HCT116 (cell line): ENCODE data around the gene RBP5. TPM values are rescaled to one million over a fixed set of nuclear protein-coding genes. Genes with fewer than 3 reads are reported as not detected.

ENCODE experiments used
- ATAC-seq: fragments of 200-7000 bp; cut with Tn5 transposase; 2 replicates; pipeline ENCODE4 v1.9.1; 2020; ENCODE audit warnings: mild to moderate bottlenecking, moderate library complexity
- Bru-seq: library from RNA; stranded (reverse); fragments of 400-500 nt; gene quantifications from one replicate; lab custom pipeline; 2021; lab: Mats Ljungman, UMichigan
- BruChase-seq, 2 experiments: library from RNA; stranded (reverse); fragments of 400-500 nt; gene quantifications; one replicate each; lab custom pipeline; 2021; lab: Mats Ljungman, UMichigan
- BruUV-seq: library from RNA; stranded (reverse); fragments of 400-500 nt; replicated peaks from 2 replicates; lab custom pipeline; 2021; lab: Mats Ljungman, UMichigan
- CTCF ChIA-PET: fragments of 300-600 bp; sonication (Branson Sonifier 250); formaldehyde crosslinking; loops from one replicate; lab custom pipeline; 2021; ENCODE audit warnings: antibody characterized with exemption; lab: Charles Lee
- POLR2A ChIA-PET: fragments of 300-600, 350-600 bp; sonication (Branson Sonifier 250); formaldehyde crosslinking; loops from one replicate; lab custom pipeline; 2021; ENCODE audit warnings: antibody characterized with exemption; lab: Charles Lee
- RAD21 ChIA-PET, 2 experiments: fragments of 300-600 bp; sonication (Branson Sonifier 250); formaldehyde crosslinking; loops; one replicate each; lab custom pipeline; 2023; ENCODE audit warnings: low total read pairs in 2 of 2; ENCODE audit not compliant: uncharacterized antibody in 2 of 2, unreplicated experiment in 2 of 2, low non-redundant PET in 1 of 2; lab: Charles Lee
- DNase-seq: peaks from one replicate; pipeline ENCODE4 v3.0.0-alpha.2; 2010; ENCODE audit warnings: low read depth, low spot score
- H2AFZ ChIP-seq: fragments of 200-600 bp; shearing (Covaris generic), sonication (generic); 2 replicates; pipeline ENCODE4 v1.6.1; 2017; ENCODE audit warnings: low read depth, mixed run types, mixed read lengths, antibody characterized with exemption, low read length; ENCODE audit not compliant: poor library complexity, severe bottlenecking
- H3K27ac ChIP-seq: 2 replicates; pipeline ENCODE4 v1.5.1; 2012; ENCODE audit warnings: low read depth, low read length
- H3K27me3 ChIP-seq: fragments of 200-600 bp; sonication (generic); 2 replicates; pipeline ENCODE4 v1.6.1; 2016; ENCODE audit warnings: mixed run types, low read length, mixed read lengths; ENCODE audit not compliant: insufficient read depth
- H3K36me3 ChIP-seq, 2 experiments: fragments of 200-500 bp in 1 of 2; fragments of 200-600 bp in 1 of 2; sonication (Bioruptor generic) in 1 of 2; sonication (generic) in 1 of 2; 2 replicates each; pipeline versions ENCODE4 v1.5.1 to v1.6.1; 2014 to 2016; ENCODE audit warnings: low read length in 2 of 2, inconsistent platforms in 1 of 2, mixed read lengths in 1 of 2, mixed run types in 1 of 2; ENCODE audit not compliant: insufficient read depth in 2 of 2, control insufficient read depth in 1 of 2
- H3K4me1 ChIP-seq, 2 experiments: fragments of 200-600 bp in 1 of 2; sonication (generic) in 1 of 2; 2 replicates each; pipeline versions ENCODE4 v1.5.1 to v1.6.1; 2012 to 2017; ENCODE audit warnings: low read length in 2 of 2, inconsistent platforms in 1 of 2, mild to moderate bottlenecking in 1 of 2, mixed read lengths in 1 of 2, mixed run types in 1 of 2, moderate library complexity in 1 of 2; ENCODE audit not compliant: insufficient read depth in 2 of 2, control insufficient read depth in 1 of 2
- H3K4me2 ChIP-seq: fragments of 200-600 bp; sonication (generic); 2 replicates; pipeline ENCODE4 v1.6.1; 2017; ENCODE audit warnings: mixed run types, low read length, mixed read lengths
- H3K4me3 ChIP-seq, 2 experiments: fragments of 200-600 bp in 1 of 2; sonication (generic) in 1 of 2; replicated peaks in 1 of 2; 2 replicates each; pipeline ENCODE4 v1.5.1; 2011 to 2016; ENCODE audit warnings: low read length in 2 of 2, control low read depth in 1 of 2, low read depth in 1 of 2, mild to moderate bottlenecking in 1 of 2, mixed read lengths in 1 of 2, mixed run types in 1 of 2
- H3K79me2 ChIP-seq: fragments of 200-600 bp; sonication (generic); 2 replicates; pipeline ENCODE4 v1.6.1; 2017; ENCODE audit warnings: mild to moderate bottlenecking, mixed run types, low read length, moderate library complexity, mixed read lengths; ENCODE audit not compliant: insufficient read depth
- H3K9ac ChIP-seq: fragments of 200-600 bp; sonication (generic); 2 replicates; pipeline ENCODE4 v1.6.1; 2016; ENCODE audit warnings: low read length, mixed read lengths
- H3K9me2 ChIP-seq: fragments of 200-600 bp; sonication (generic), shearing (Covaris generic); 2 replicates; pipeline ENCODE4 v1.6.1; 2017; ENCODE audit warnings: mixed run types, mild to moderate bottlenecking, moderate library complexity; ENCODE audit not compliant: insufficient read depth
- H3K9me3 ChIP-seq, 2 experiments: fragments of 200-500 bp in 1 of 2; fragments of 200-600 bp in 1 of 2; sonication (Bioruptor generic) in 1 of 2; sonication (generic) in 1 of 2; 2 replicates each; pipeline ENCODE4 v1.6.1; 2014 to 2017; ENCODE audit warnings: low read length in 2 of 2, mixed read lengths in 2 of 2, inconsistent platforms in 1 of 2, low read depth in 1 of 2, mild to moderate bottlenecking in 1 of 2, mixed run types in 1 of 2, moderate library complexity in 1 of 2; ENCODE audit not compliant: control insufficient read depth in 1 of 2, insufficient read depth in 1 of 2
- H4K20me1 ChIP-seq: fragments of 200-600 bp; sonication (generic), shearing (Covaris generic); 2 replicates; pipeline ENCODE4 v1.6.1; 2017; ENCODE audit warnings: mixed run types, mild to moderate bottlenecking, moderate library complexity; ENCODE audit not compliant: insufficient read depth
- MAX ChIP-seq: IDR thresholded peaks from 2 replicates; pipeline ENCODE4 v1.6.1; 2012
- RAD21 ChIP-seq: IDR thresholded peaks from 2 replicates; pipeline ENCODE4 v1.6.1; 2012; ENCODE audit warnings: low read depth, mild to moderate bottlenecking
- SP1 ChIP-seq: IDR thresholded peaks from 2 replicates; pipeline ENCODE4 v1.6.1; 2012; ENCODE audit warnings: low read depth
- TCF7L2 ChIP-seq: IDR thresholded peaks from 2 replicates; pipeline ENCODE4 v1.7.0; 2011; ENCODE audit warnings: borderline replicate concordance, inconsistent platforms; ENCODE audit not compliant: insufficient read depth, insufficient read length; ENCODE audit errors: extremely low read depth
- ZBTB33 ChIP-seq: IDR thresholded peaks from 2 replicates; pipeline ENCODE4 v1.6.1; 2011; ENCODE audit warnings: mild to moderate bottlenecking, low read length, moderate library complexity; ENCODE audit not compliant: insufficient replicate concordance; ENCODE audit errors: extremely low read depth
- intact Hi-C: fragments of 100-400 bp; cut with micrococcal nuclease; formaldehyde crosslinking; loops from 2 replicates; pipeline ENCODE4 v1.10.0; 2022
- long read RNA-seq: library from polyadenylated mRNA; unstranded; transcript quantifications from one replicate; pipeline ENCODE4 v2.0.0, GENCODE V29; 2021; ENCODE audit not compliant: unreplicated experiment
- polyA plus RNA-seq: library from polyadenylated mRNA; unstranded; fragments of >200 nt; gene quantifications from 2 replicates; pipeline ENCODE4 v1.2.1, GENCODE V29; 2012; ENCODE audit warnings: missing spikeins
- total RNA-seq: library from RNA; stranded (reverse); gene quantifications from one replicate; pipeline ENCODE4 v1.2.1, GENCODE V29; 2021; ENCODE audit not compliant: unreplicated experiment

The RBP5 gene
- total RNA-seq (0.22 TPM), Bru-seq, nascent RNA (percentile 10 among the genes with signal in this experiment), BruChase-seq, experiment 1, labeled RNA remaining after a 6-hour chase (not detected), BruChase-seq, experiment 2, labeled RNA remaining after a 2-hour chase (percentile 10 among the genes with signal in this experiment)
- polyA plus RNA-seq: 3.6 and 4.3 TPM in 2 replicates
- long read RNA-seq: 0 reads

DNA sequence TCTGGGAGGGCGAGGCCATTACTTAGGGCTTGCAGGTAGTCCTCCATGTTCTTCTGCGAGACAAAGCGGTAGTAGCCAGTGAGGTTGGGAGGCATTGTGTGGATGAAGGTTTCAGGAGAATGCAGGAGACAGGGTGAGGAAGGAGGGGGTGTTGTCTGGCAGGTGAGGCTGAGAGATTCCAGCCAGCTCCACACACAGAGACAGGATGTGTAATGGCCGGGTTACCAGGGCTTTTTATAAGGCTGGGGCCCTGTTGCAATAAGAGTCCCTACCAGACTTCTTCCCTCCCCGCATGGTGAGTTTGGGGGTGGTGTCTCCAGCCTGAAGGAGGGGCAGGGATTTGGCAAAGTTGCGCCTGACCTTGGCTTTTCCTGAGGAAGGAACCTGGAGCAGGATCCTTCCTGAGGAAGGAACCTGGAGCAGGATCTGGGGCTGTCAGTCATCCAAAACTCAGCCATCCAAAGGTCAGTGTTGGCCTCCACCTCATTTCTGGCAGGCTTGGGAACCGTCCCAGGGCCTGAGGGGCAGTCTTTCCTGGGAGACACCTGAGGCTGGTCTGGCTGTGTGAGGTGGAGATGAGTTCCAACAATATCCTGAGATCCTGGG lies at the start of gene RBP5:
RBP5 (minus strand) TSS at position 209 of the 606 bp plus-strand sequence; CDS start at position 95, 114 bp downstream.
- peaks cover 7 to 35% of the 10 kb centered on the region in 2 experiments for H3K4me1 ChIP-seq
- peak within 1 kb of the TSS; percentile 51 to 59 for H3K4me3 ChIP-seq
- DNase-seq: no peak
- no peak within 1 kb of the TSS for H2AFZ ChIP-seq
- no TSS peak for BruUV-seq
- no peaks in the 10 kb centered on the region for H4K20me1 ChIP-seq
- H3K9me3 ChIP-seq: no peaks in the 10 kb centered on the region
- no peaks in the 10 kb centered on the region; a peak in 1 of 4 replicates for H3K36me3 ChIP-seq
- H3K79me2 ChIP-seq: no peaks in the 10 kb centered on the region
- H3K27me3 ChIP-seq: no peaks in the 10 kb centered on the region
- intact Hi-C loops: no loop called here
- H3K9ac ChIP-seq: peak within 1 kb of the TSS; percentile 59
- H3K27ac ChIP-seq: peak within 1 kb of the TSS; percentile 18; the same call in 1 of the 2 replicates
- ChIA-PET CTCF (no interaction called here), POLR2A (no interaction called here), RAD21 (no interaction called here)
- H3K4me2 ChIP-seq: peak within 1 kb of the TSS; percentile 73
- no peaks in the 10 kb centered on the region for H3K9me2 ChIP-seq
- no peak for ATAC-seq
- TF ChIP-seq RAD21 (no peak), ZBTB33 (no peak), MAX (no peak), TCF7L2 (no peak), SP1 (no peak)
